GM12878 (cell line): Measurements from ENCODE around the gene TRERF1. TPM values are rescaled to one million over a fixed set of nuclear protein-coding genes. Genes with fewer than 3 reads are reported as not detected.

Experiments used
- ATAC-seq: fragments of 200-7000 bp; cut with Tn5 transposase; 3 replicates; pipeline ENCODE4 v1.9.1; 2020; ENCODE audit warnings: mild to moderate bottlenecking, moderate library complexity
- BruUV-seq: library from RNA; stranded (reverse); fragments of 400-500 nt; replicated peaks from 2 replicates; lab custom pipeline; 2021; lab: Mats Ljungman, UMichigan
- CTCF ChIA-PET: fragments of 300-600 bp; sonication (Branson Sonifier 250); formaldehyde crosslinking; extraction: SDS; loops from one replicate; lab custom pipeline; 2021; ENCODE audit warnings: inconsistent platforms; lab: Yijun Ruan, JAX
- POLR2A ChIA-PET: fragments of 350-600 bp; formaldehyde crosslinking; extraction: SDS; loops from one replicate; lab custom pipeline; 2021; ENCODE audit warnings: inconsistent platforms; lab: Charles Lee
- RAD21 ChIA-PET: fragments of 300-600 bp; sonication (Branson Sonifier 250); formaldehyde crosslinking; loops from one replicate; lab custom pipeline; 2023; ENCODE audit warnings: antibody characterized with exemption; ENCODE audit not compliant: unreplicated experiment; lab: Charles Lee
- SMC1A ChIA-PET: fragments of 300-600 bp; sonication (Branson Sonifier 250); formaldehyde crosslinking; loops from one replicate; lab custom pipeline; 2023; ENCODE audit not compliant: unreplicated experiment, uncharacterized antibody; lab: Charles Lee
- DNase-seq: peaks from one replicate; pipeline ENCODE4 v3.0.0-alpha.2; 2011; ENCODE audit warnings: low read depth, low spot score
- FAIRE-seq: peaks from 3 replicates; lab custom pipeline; 2011; peaks lifted over from hg19 to GRCh38; lab: Jason Lieb, UNC
- H2AFZ ChIP-seq: 2 replicates; pipeline ENCODE4 v1.6.0; 2011; ENCODE audit warnings: low read depth, low read length, control low read depth; ENCODE audit not compliant: control insufficient read depth
- H3K27ac ChIP-seq: 2 replicates; pipeline ENCODE4 v1.5.1; 2011; ENCODE audit warnings: control low read depth; ENCODE audit not compliant: control insufficient read depth, insufficient read depth
- H3K27me3 ChIP-seq, 2 experiments: replicated peaks in 1 of 2; 2 replicates each; pipeline versions ENCODE4 v1.6.0 to v1.6.1; 2011; ENCODE audit warnings: low read length in 1 of 2; ENCODE audit not compliant: control insufficient read depth in 2 of 2, insufficient read depth in 2 of 2
- H3K36me3 ChIP-seq, 2 experiments: 2 replicates each; pipeline ENCODE4 v1.5.1; 2011; ENCODE audit warnings: low read length in 1 of 2; ENCODE audit not compliant: control insufficient read depth in 2 of 2, insufficient read depth in 2 of 2
- H3K4me1 ChIP-seq: 2 replicates; pipeline ENCODE4 v1.6.1; 2011; ENCODE audit warnings: mild to moderate bottlenecking, low read length, moderate library complexity, mixed read lengths; ENCODE audit not compliant: control insufficient read depth, insufficient read depth
- H3K4me2 ChIP-seq: 2 replicates; pipeline ENCODE4 v1.6.0; 2011; ENCODE audit warnings: control low read depth; ENCODE audit not compliant: control insufficient read depth, insufficient read depth
- H3K4me3 ChIP-seq: fragments of 200-600 bp; sonication (generic); 2 replicates; pipeline ENCODE4 v1.5.1; 2016
- H3K79me2 ChIP-seq: 2 replicates; pipeline ENCODE4 v1.6.0; 2011; ENCODE audit warnings: low read length; ENCODE audit not compliant: control insufficient read depth, insufficient read depth
- H3K9ac ChIP-seq: 2 replicates; pipeline ENCODE4 v1.8.0; 2011; ENCODE audit warnings: low read length, control low read depth, mixed read lengths; ENCODE audit not compliant: control insufficient read depth, insufficient read depth
- H3K9me3 ChIP-seq: replicated peaks from 3 replicates; pipeline ENCODE4 v1.5.1; 2011; ENCODE audit warnings: mild to moderate bottlenecking, low read length; ENCODE audit not compliant: control insufficient read depth, insufficient read depth
- H4K20me1 ChIP-seq: 2 replicates; pipeline ENCODE4 v1.6.0; 2011; ENCODE audit not compliant: control insufficient read depth, insufficient read depth
- ATF2 ChIP-seq: IDR thresholded peaks from 2 replicates; pipeline ENCODE4 v1.6.1; 2012; ENCODE audit warnings: low read length, inconsistent platforms
- CBX3 ChIP-seq: fragments of 200-600 bp; sonication (generic); IDR thresholded peaks from 2 replicates; pipeline ENCODE4 v1.6.1; 2016; ENCODE audit warnings: low read depth, borderline replicate concordance
- CEBPZ ChIP-seq: fragments of 150-350 bp; IDR thresholded peaks from 2 replicates; pipeline ENCODE4 v1.6.1; 2016; ENCODE audit warnings: low read depth, low read length
- DPF2 ChIP-seq: fragments of 450-650 bp; IDR thresholded peaks from 2 replicates; pipeline ENCODE4 v1.6.1; 2017; ENCODE audit warnings: mild to moderate bottlenecking
- FOXM1 ChIP-seq: IDR thresholded peaks from 2 replicates; pipeline ENCODE4 v1.6.1; 2012; ENCODE audit warnings: low read depth, mild to moderate bottlenecking, inconsistent platforms, low read length, moderate library complexity
- NR2C1 ChIP-seq: fragments of 450-650 bp; IDR thresholded peaks from 2 replicates; pipeline ENCODE4 v1.6.1; 2017; ENCODE audit warnings: antibody characterized with exemption, mild to moderate bottlenecking, moderate library complexity
- RCOR1 ChIP-seq: conservative IDR thresholded peaks from 2 replicates; pipeline ENCODE4 v1.6.1; 2012; ENCODE audit warnings: low read depth, low read length, improper control_type of control experiment
- RFX5 ChIP-seq: IDR thresholded peaks from 2 replicates; pipeline ENCODE4 v1.6.1; 2011; ENCODE audit warnings: low read depth, low read length, improper control_type of control experiment
- SRF ChIP-seq, 2 experiments: IDR thresholded peaks; 2 replicates each; pipeline ENCODE4 v1.6.1; 2011; ENCODE audit warnings: low read depth in 2 of 2, low read length in 2 of 2, mild to moderate bottlenecking in 1 of 2, moderate library complexity in 1 of 2
- STAT1 ChIP-seq: fragments of 450-650 bp; conservative IDR thresholded peaks from 2 replicates; pipeline ENCODE4 v1.6.1; 2014; ENCODE audit warnings: antibody characterized with exemption, mild to moderate bottlenecking
- TCF7 ChIP-seq: IDR thresholded peaks from 2 replicates; pipeline ENCODE4 v1.6.1; 2014; ENCODE audit warnings: antibody characterized with exemption, borderline replicate concordance
- YBX1 ChIP-seq: fragments of 450-650 bp; IDR thresholded peaks from 2 replicates; pipeline ENCODE4 v1.6.1; 2016; ENCODE audit warnings: antibody characterized with exemption
- WGBS: methylation state at CpG from one replicate; pipeline ENCODE4 v1.1.6; 2016; ENCODE audit warnings: low lambda C conversion rate; ENCODE audit not compliant: insufficient replicate concordance, insufficient coverage; ENCODE audit errors: missing lambda C conversion rate; 5-methylcytosine and 5-hydroxymethylcytosine counted together
- in situ Hi-C: fragments of 300-500 bp; cut with MboI; formaldehyde crosslinking; loops from 9 replicates; pipeline ENCODE4 v1.14.3; 2018; ENCODE audit warnings: mixed read lengths
- intact Hi-C: fragments of 100-400 bp; cut with micrococcal nuclease; formaldehyde crosslinking; loops from one replicate; pipeline ENCODE4 v1.14.2; 2022; ENCODE audit not compliant: unreplicated experiment
- polyA plus RNA-seq, 11 experiments: library from polyadenylated mRNA; depleted of rRNA in 4 of 11; unstranded in 6 of 11; stranded (reverse) in 5 of 11; fragments of >200 nt; fragmentation: Nextera tagmentation in 4 of 11; fragmentation: Illumina TruSeq in 1 of 11; extraction: Ambion mirVana in 4 of 11; extraction: Trizol in 1 of 11; gene quantifications; 1 replicate in 1 of 11; 2 replicates in 10 of 11; pipeline versions ENCODE4 v1.2.1 to v1.2.3, GENCODE V29; 2011 to 2016; ENCODE audit warnings: inconsistent platforms in 2 of 11, missing spikeins in 2 of 11, low read depth in 1 of 11
- total RNA-seq, 4 experiments: library from RNA; depleted of rRNA in 3 of 4; stranded (reverse); fragments of >200 nt in 3 of 4; fragmentation: Illumina TruSeq in 1 of 4; extraction: Trizol in 1 of 4; gene quantifications; 2 replicates each; pipeline versions ENCODE4 v1.2.1 to v1.2.3, GENCODE V29; 2013 to 2021

The TRERF1 gene
- total and polyA plus RNA-seq, 10 of the 15 experiments (the other 5 are each of a cell fraction or from before 2014, with no cell fraction given) = 2.2 to 19.4 (median 7.2) TPM

GRCh38 chr6:42498473-42499128, 46.9 kb upstream of the TRERF1 start:
- intact Hi-C loops = no loop called here
- no peak for FAIRE-seq
- no peaks in the 10 kb centered on the region for H3K36me3 ChIP-seq

GRCh38 chr6:42493914-42494539, 42.3 kb upstream of the TRERF1 start:
- H3K4me1 ChIP-seq = no peaks in the 10 kb centered on the region
- no peak overlapping the region for H3K4me2 ChIP-seq
- no peak overlapping the region for H3K4me3 ChIP-seq
- H3K79me2 ChIP-seq = no peaks in the 10 kb centered on the region
- ATAC-seq (no peak), FAIRE-seq (no peak), DNase-seq (no peak)
- ChIA-PET POLR2A (interaction anchor here (1.1 kb wide), 1 partner anchor 41 kb away, joined by 4 read pairs; no protein-coding TSS in a partner anchor), SMC1A (interaction anchor here (1.4 to 1.7 kb wide), 3 partner anchors 8 to 43 kb away, joined by 4 to 6 read pairs (median 5); no protein-coding TSS in a partner anchor), RAD21 (interaction anchor here (0.8 kb wide), 1 partner anchor 75 kb away, joined by 3 read pairs; no protein-coding TSS in a partner anchor), CTCF (interaction anchor here (0.6 to 2.1 kb wide), 2 partner anchors 38 to 69 kb away, joined by 3 to 8 read pairs; no protein-coding TSS in a partner anchor)
- no peak overlapping the region for H3K9ac ChIP-seq
- no peaks in the 10 kb centered on the region for H3K9me3 ChIP-seq
- in situ Hi-C loops = no loop called here
- no TSS peak for BruUV-seq
- H3K27me3 ChIP-seq = no peaks in the 10 kb centered on the region
- no peak overlapping the region for H3K27ac ChIP-seq
- no peak overlapping the region for H2AFZ ChIP-seq
- H4K20me1 ChIP-seq = no peaks in the 10 kb centered on the region
- intact Hi-C loops = no loop called here
- WGBS = 84% methylated on average over 12 of the region's 14 CpGs
- H3K36me3 ChIP-seq = no peaks in the 10 kb centered on the region
- TF ChIP-seq ATF2 (no peak), DPF2 (no peak), RFX5 (no peak), FOXM1 (no peak), STAT1 (no peak), SRF (IDR thresholded peaks at IDR 0.05; ENCODE audit: low read depth in 2 of 2, low read length in 2 of 2) (no peak), RCOR1 (no peak), NR2C1 (no peak), CEBPZ (no peak)

More at GRCh38 chr6:42498473-42499128, 46.9 kb upstream of the TRERF1 start:
- H3K79me2 ChIP-seq = no peaks in the 10 kb centered on the region
- no peak for TF ChIP-seq YBX1
- no peak for TF ChIP-seq TCF7
- TF ChIP-seq CBX3 = no peak
- no peaks in the 10 kb centered on the region for H4K20me1 ChIP-seq
- no peak overlapping the region for H3K4me2 ChIP-seq
- H3K4me3 ChIP-seq = no peak overlapping the region
- WGBS = 91% methylated on average over 7 of the region's 7 CpGs
- in situ Hi-C loops = no loop called here
- peaks cover 13% of the 10 kb centered on the region; the same call in 1 of the 2 replicates for H3K4me1 ChIP-seq
- no peaks in the 10 kb centered on the region; the same call in 2 of the 3 replicates for H3K9me3 ChIP-seq
- BruUV-seq = no TSS peak
- H3K9ac ChIP-seq = no peak overlapping the region
- DNase-seq (no peak), ATAC-seq (no peak)
- no peak overlapping the region for H3K27ac ChIP-seq
- CTCF ChIA-PET = interaction anchor here (1.0 to 2.5 kb wide), 2 partner anchors 34 to 49 kb away, joined by 3 to 8 read pairs; no protein-coding TSS in a partner anchor
- H2AFZ ChIP-seq = no peak overlapping the region
- RAD21 ChIA-PET = no interaction called here
- SMC1A ChIA-PET = interaction anchor here (0.6 to 1.5 kb wide), 3 partner anchors 8 to 234 kb away, joined by 3 to 4 read pairs (median 4); no protein-coding TSS in a partner anchor
- H3K27me3 ChIP-seq = no peaks in the 10 kb centered on the region
- POLR2A ChIA-PET = interaction anchor here (0.6 kb wide), 1 partner anchor 227 kb away, joined by 6 read pairs; no protein-coding TSS in a partner anchor
